GM19193 (cell line): Measurements from ENCODE around the gene LMAN1L.
A peak's percentile ranks its signal among the peaks of the same experiment; 100 is the strongest.

Experiments
- POLR2A ChIP-seq: IDR thresholded peaks from 4 replicates; pipeline ENCODE4 v1.6.1; 2011; ENCODE audit not compliant: insufficient read depth, insufficient read length; ENCODE audit errors: extremely low read depth

Gene LMAN1L

GRCh38 chr15:74857671-74858368, 45.2 kb downstream of the LMAN1L start:
- TF ChIP-seq POLR2A, result no peak

GRCh38 chr15:74858369-74858740, 45.7 kb downstream of the LMAN1L start:
- TF ChIP-seq POLR2A, result no peak

GRCh38 chr15:74863239-74864056, 50.8 kb downstream of the LMAN1L start:
- TF ChIP-seq POLR2A, result no peak

GRCh38 chr15:74864296-74864695, 51.7 kb downstream of the LMAN1L start:
- no peak for TF ChIP-seq POLR2A

GRCh38 chr15:74865316-74865715, 52.7 kb downstream of the LMAN1L start:
- no peak for TF ChIP-seq POLR2A

- TF ChIP-seq POLR2A, result no peak
Measured at GRCh38 chr15:74866090-74866489, 53.5 kb downstream of the LMAN1L start.

GRCh38 chr15:74867466-74868038, 54.9 kb downstream of the LMAN1L start:
- no peak for TF ChIP-seq POLR2A

- TF ChIP-seq POLR2A, result no peak
Measured at GRCh38 chr15:74868059-74868458, 55.4 kb downstream of the LMAN1L start.

GRCh38 chr15:74869372-74869725, 56.7 kb downstream of the LMAN1L start:
- no peak for TF ChIP-seq POLR2A

GRCh38 chr15:74869726-74870407, 57.2 kb downstream of the LMAN1L start:
- TF ChIP-seq POLR2A, result peak; percentile 47

- no peak for TF ChIP-seq POLR2A
Measured at GRCh38 chr15:74870436-74871215, 58.0 kb downstream of the LMAN1L start.

- no peak for TF ChIP-seq POLR2A
Measured at GRCh38 chr15:74872702-74873035, 60.0 kb downstream of the LMAN1L start.

GRCh38 chr15:74873036-74873755, 60.6 kb downstream of the LMAN1L start, which contains the start of gene SCAMP2:
Gene SCAMP2 (minus strand): TSS chr15:74873365. CDS start chr15:74873255, 110 bp downstream.
- peak; percentile 88 for TF ChIP-seq POLR2A
